Neural cell (in vitro differentiated cells): ENCODE data around the gene ZFP69B. TPM values are rescaled to one million over a fixed set of nuclear protein-coding genes. Genes with fewer than 3 reads are reported as not detected.

Experiments
- H2AFZ ChIP-seq: fragments of 200-600, 300-800 bp; sonication (generic), shearing (Covaris generic); 2 replicates; pipeline ENCODE4 v1.6.0; 2014; ENCODE audit warnings: low read depth, mild to moderate bottlenecking, antibody characterized with exemption, low read length, moderate library complexity
- H3F3A ChIP-seq: fragments of 200-600 bp; shearing (Covaris generic); 2 replicates; pipeline ENCODE4 v1.6.1; 2016; ENCODE audit warnings: mild to moderate bottlenecking, moderate library complexity, mixed read lengths, antibody characterized with exemption, low read length; ENCODE audit not compliant: insufficient read depth, poor library complexity, severe bottlenecking
- H3K27ac ChIP-seq: fragments of 200-600, 300-800 bp; sonication (generic), shearing (Covaris generic); 2 replicates; pipeline ENCODE4 v1.5.1; 2014; ENCODE audit warnings: mild to moderate bottlenecking, low read length, moderate library complexity
- H3K27me3 ChIP-seq: fragments of 300-800, 200-600 bp; sonication (generic), shearing (Covaris generic); 2 replicates; pipeline ENCODE4 v1.6.0; 2014; ENCODE audit warnings: mild to moderate bottlenecking, low read depth, low read length, moderate library complexity; ENCODE audit not compliant: insufficient read depth
- H3K36me3 ChIP-seq: fragments of 300-800, 200-600 bp; sonication (generic), shearing (Covaris generic); 2 replicates; pipeline ENCODE4 v1.5.1; 2014; ENCODE audit warnings: mild to moderate bottlenecking, antibody characterized with exemption, low read length, moderate library complexity; ENCODE audit not compliant: insufficient read depth
- H3K4me2 ChIP-seq: fragments of 300-800, 200-600 bp; sonication (generic), shearing (Covaris generic); 2 replicates; pipeline ENCODE4 v1.6.0; 2014; ENCODE audit warnings: mild to moderate bottlenecking, low read length
- H3K4me3 ChIP-seq: fragments of 300-800, 200-600 bp; sonication (generic), shearing (Covaris generic); 2 replicates; pipeline ENCODE4 v1.5.1; 2014; ENCODE audit warnings: mild to moderate bottlenecking, low read length, moderate library complexity
- H3K79me2 ChIP-seq: fragments of 200-600 bp; shearing (Covaris generic); replicated peaks from 2 replicates; pipeline ENCODE4 v1.6.0; 2014; ENCODE audit warnings: mild to moderate bottlenecking, low read length, moderate library complexity; ENCODE audit not compliant: insufficient read depth
- H3K9ac ChIP-seq: fragments of 300-800, 200-600 bp; sonication (generic), shearing (Covaris generic); 2 replicates; pipeline ENCODE4 v1.6.1; 2016; ENCODE audit warnings: mild to moderate bottlenecking, low read length, mixed read lengths
- H3K9me2 ChIP-seq: fragments of 200-600 bp; shearing (Covaris generic); 2 replicates; pipeline ENCODE4 v1.6.1; 2016; ENCODE audit warnings: mild to moderate bottlenecking, low read length, mixed read lengths; ENCODE audit not compliant: insufficient read depth
- H3K9me3 ChIP-seq: fragments of 200-600, 300-800 bp; sonication (generic), shearing (Covaris generic); 2 replicates; pipeline ENCODE4 v1.6.1; 2016; ENCODE audit warnings: mild to moderate bottlenecking, mixed run types, low read length, moderate library complexity, mixed read lengths
- H4K20me1 ChIP-seq: fragments of 200-600 bp; shearing (Covaris generic); 2 replicates; pipeline ENCODE4 v1.6.1; 2016; ENCODE audit warnings: mild to moderate bottlenecking, mixed run types; ENCODE audit not compliant: insufficient read depth
- CTCF ChIP-seq: fragments of 450-650 bp; IDR thresholded peaks from 2 replicates; pipeline ENCODE4 v1.5.1; 2014; ENCODE audit warnings: antibody characterized with exemption, mild to moderate bottlenecking, moderate library complexity; ENCODE audit not compliant: poor library complexity, severe bottlenecking
- EP300 ChIP-seq: fragments of 450-650 bp; conservative IDR thresholded peaks from 2 replicates; pipeline ENCODE4 v1.6.1; 2014; ENCODE audit warnings: antibody characterized with exemption, mild to moderate bottlenecking, moderate library complexity; ENCODE audit not compliant: poor library complexity, severe bottlenecking
- EZH2 ChIP-seq: fragments of 200-600, 300-800 bp; shearing (Covaris generic), sonication (generic); IDR thresholded peaks from 2 replicates; pipeline ENCODE4 v1.6.1; 2014; ENCODE audit warnings: antibody characterized with exemption, low read length, borderline replicate concordance, mild to moderate bottlenecking; ENCODE audit not compliant: insufficient read depth, poor library complexity, severe bottlenecking
- MXI1 ChIP-seq: fragments of 450-650 bp; conservative IDR thresholded peaks from 2 replicates; pipeline ENCODE4 v1.6.1; 2014; ENCODE audit warnings: antibody characterized with exemption, mild to moderate bottlenecking; ENCODE audit not compliant: poor library complexity, severe bottlenecking
- POLR2AphosphoS5 ChIP-seq: IDR thresholded peaks from 2 replicates; pipeline ENCODE4 v1.6.1; 2012
- RAD21 ChIP-seq: fragments of 450-650 bp; conservative IDR thresholded peaks from 2 replicates; pipeline ENCODE4 v1.6.1; 2014; ENCODE audit warnings: antibody characterized with exemption, mild to moderate bottlenecking, moderate library complexity
- REST ChIP-seq: IDR thresholded peaks from 2 replicates; pipeline ENCODE4 v1.6.1; 2012; ENCODE audit warnings: borderline replicate concordance
- SMC3 ChIP-seq: fragments of 450-650 bp; conservative IDR thresholded peaks from 2 replicates; pipeline ENCODE4 v1.6.1; 2014; ENCODE audit warnings: antibody characterized with exemption, mild to moderate bottlenecking, moderate library complexity; ENCODE audit not compliant: poor library complexity
- TAF1 ChIP-seq: IDR thresholded peaks from 2 replicates; pipeline ENCODE4 v1.6.1; 2012; ENCODE audit warnings: low read depth
- polyA plus RNA-seq: library from polyadenylated mRNA; depleted of rRNA; stranded (reverse); fragments of >200 nt; gene quantifications from 2 replicates; pipeline ENCODE4 v1.2.3, GENCODE V29; 2014

The ZFP69B gene
- polyA plus RNA-seq, 1 donor from 2014 or later = 21.6 TPM

GRCh38 chr1:40413527-40414252 lies 36.6 kb upstream of the ZFP69B start:
- no peak for TF ChIP-seq RAD21
- no peak for TF ChIP-seq MXI1
- no peak for TF ChIP-seq POLR2AphosphoS5
- no peak for TF ChIP-seq EP300
- no peak for TF ChIP-seq EZH2
- TF ChIP-seq REST = no peak
- TF ChIP-seq CTCF = no peak
- no peak for TF ChIP-seq SMC3
- TF ChIP-seq TAF1 = no peak
- Histone ChIP-seq H3K79me2 (no peaks in the 10 kb centered on the region), H3K9me3 (no peaks in the 10 kb centered on the region), H3K36me3 (peaks cover 33% of the 10 kb centered on the region), H2AFZ (no peak overlapping the region), H3K9ac (no peak overlapping the region), H3K4me2 (no peak overlapping the region), H3K9me2 (no peaks in the 10 kb centered on the region), H3K4me3 (no peak overlapping the region), H3F3A (no peaks in the 10 kb centered on the region), H3K27ac (no peak overlapping the region), H4K20me1 (no peaks in the 10 kb centered on the region), H3K27me3 (no peaks in the 10 kb centered on the region)

GRCh38 chr1:40414331-40414730 lies 35.9 kb upstream of the ZFP69B start:
- no peaks in the 10 kb centered on the region for H3F3A ChIP-seq
- no peaks in the 10 kb centered on the region for H3K9me3 ChIP-seq
- H3K27ac ChIP-seq = no peak overlapping the region
- H3K4me2 ChIP-seq = no peak overlapping the region
- no peaks in the 10 kb centered on the region for H3K9me2 ChIP-seq
- no peak overlapping the region for H3K4me3 ChIP-seq
- no peaks in the 10 kb centered on the region for H3K27me3 ChIP-seq
- H3K36me3 ChIP-seq = peaks cover 30% of the 10 kb centered on the region
- no peak overlapping the region for H2AFZ ChIP-seq
- no peaks in the 10 kb centered on the region for H4K20me1 ChIP-seq
- H3K9ac ChIP-seq = no peak overlapping the region
- TF ChIP-seq EP300 (no peak), EZH2 (no peak), REST (no peak), TAF1 (no peak), CTCF (no peak), MXI1 (no peak), POLR2AphosphoS5 (no peak), SMC3 (no peak), RAD21 (no peak)
- no peaks in the 10 kb centered on the region for H3K79me2 ChIP-seq
